GM12878 (cell line): ENCODE measurements around the gene PGBD5.

Experiments
- ATF3 ChIP-seq: IDR thresholded peaks from 2 replicates; pipeline ENCODE4 v1.6.1; 2011; ENCODE audit warnings: low read depth, mild to moderate bottlenecking, low read length, moderate library complexity, borderline replicate concordance; ENCODE audit errors: extremely low read depth
- HDAC2 ChIP-seq: fragments of 200-600 bp; sonication (generic); IDR thresholded peaks from 2 replicates; pipeline ENCODE4 v1.6.1; 2017
- HDGF ChIP-seq: fragments of 450-650 bp; IDR thresholded peaks from 2 replicates; pipeline ENCODE4 v1.6.1; 2016; ENCODE audit warnings: antibody characterized with exemption
- KDM1A ChIP-seq: fragments of 200-600 bp; sonication (generic); IDR thresholded peaks from 2 replicates; pipeline ENCODE4 v1.6.1; 2016; ENCODE audit warnings: borderline replicate concordance
- POLR2A ChIP-seq: IDR thresholded peaks from 2 replicates; pipeline ENCODE4 v1.6.1; 2011; ENCODE audit warnings: low read depth, mild to moderate bottlenecking, low read length
- POLR2AphosphoS5 ChIP-seq: IDR thresholded peaks from 2 replicates; pipeline ENCODE4 v1.6.1; 2011; ENCODE audit warnings: mild to moderate bottlenecking, low read length, inconsistent platforms
- RBBP5 ChIP-seq: fragments of 200-600 bp; sonication (generic); conservative IDR thresholded peaks from 2 replicates; pipeline ENCODE4 v1.6.1; 2016
- SUPT20H ChIP-seq: IDR thresholded peaks from 2 replicates; pipeline ENCODE4 v1.6.1; 2011; ENCODE audit warnings: low read depth, mild to moderate bottlenecking, low read length, moderate library complexity, borderline replicate concordance; ENCODE audit not compliant: control insufficient read depth
- TAF1 ChIP-seq: IDR thresholded peaks from 2 replicates; pipeline ENCODE4 v1.6.1; 2011; ENCODE audit warnings: mild to moderate bottlenecking, low read depth, low read length, borderline replicate concordance
- ZBTB4 ChIP-seq: fragments of 450-650 bp; formaldehyde crosslinking; IDR thresholded peaks from 2 replicates; pipeline ENCODE4 v1.4.0; 2022; ENCODE audit warnings: mild to moderate bottlenecking, moderate library complexity
- ZNF274 ChIP-seq: IDR thresholded peaks from one replicate; pipeline ENCODE4 v1.8.0; 2011; ENCODE audit not compliant: insufficient read length, insufficient read depth
- TF ChIP-seq, protein P1 (sequence below), 3 experiments: IDR thresholded peaks in 2 of 3; conservative IDR thresholded peaks in 1 of 3; 2 replicates each; pipeline ENCODE4 v1.5.1; 2011; ENCODE audit warnings: low read depth in 3 of 3, low read length in 3 of 3, mild to moderate bottlenecking in 3 of 3, control low read depth in 2 of 3, moderate library complexity in 2 of 3, inconsistent platforms in 1 of 3, mixed read lengths in 1 of 3; ENCODE audit not compliant: control insufficient read depth in 2 of 3, insufficient read depth in 1 of 3; ENCODE audit errors: extremely low read depth in 1 of 3
- TF ChIP-seq, protein P2 (sequence below): IDR thresholded peaks from 2 replicates; pipeline ENCODE4 v1.6.1; 2011; ENCODE audit warnings: low read depth, low read length, improper control_type of control experiment, borderline replicate concordance

DNA sequence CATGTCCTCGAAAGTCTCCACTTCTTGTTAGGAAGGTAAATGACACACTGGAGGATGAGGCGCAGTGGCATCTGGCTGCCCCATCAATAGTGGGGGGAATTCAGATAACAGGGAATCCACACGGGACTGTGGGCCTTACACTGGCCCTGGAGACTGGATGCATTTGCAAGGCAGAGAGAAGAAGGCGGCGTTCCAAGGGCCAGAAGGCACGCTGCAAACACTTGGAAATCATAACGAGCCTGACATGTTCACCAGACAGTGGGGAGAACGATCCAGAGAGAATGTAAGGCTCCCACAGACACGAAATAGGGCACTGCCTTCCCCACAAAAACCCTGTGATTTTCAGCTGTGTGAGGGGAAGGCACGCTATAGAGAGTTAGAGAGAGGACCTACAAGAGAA is 70.5 kb downstream of the PGBD5 start:
- TF ChIP-seq HDAC2 (no peak), POLR2AphosphoS5 (no peak), TAF1 (no peak), ZBTB4 (CRISPR knock-in tag) (no peak), SUPT20H (no peak), RBBP5 (no peak), ATF3 (no peak), ZNF274 (no peak), POLR2A (no peak), HDGF (no peak), KDM1A (no peak)
- TF ChIP-seq, protein P1, sequence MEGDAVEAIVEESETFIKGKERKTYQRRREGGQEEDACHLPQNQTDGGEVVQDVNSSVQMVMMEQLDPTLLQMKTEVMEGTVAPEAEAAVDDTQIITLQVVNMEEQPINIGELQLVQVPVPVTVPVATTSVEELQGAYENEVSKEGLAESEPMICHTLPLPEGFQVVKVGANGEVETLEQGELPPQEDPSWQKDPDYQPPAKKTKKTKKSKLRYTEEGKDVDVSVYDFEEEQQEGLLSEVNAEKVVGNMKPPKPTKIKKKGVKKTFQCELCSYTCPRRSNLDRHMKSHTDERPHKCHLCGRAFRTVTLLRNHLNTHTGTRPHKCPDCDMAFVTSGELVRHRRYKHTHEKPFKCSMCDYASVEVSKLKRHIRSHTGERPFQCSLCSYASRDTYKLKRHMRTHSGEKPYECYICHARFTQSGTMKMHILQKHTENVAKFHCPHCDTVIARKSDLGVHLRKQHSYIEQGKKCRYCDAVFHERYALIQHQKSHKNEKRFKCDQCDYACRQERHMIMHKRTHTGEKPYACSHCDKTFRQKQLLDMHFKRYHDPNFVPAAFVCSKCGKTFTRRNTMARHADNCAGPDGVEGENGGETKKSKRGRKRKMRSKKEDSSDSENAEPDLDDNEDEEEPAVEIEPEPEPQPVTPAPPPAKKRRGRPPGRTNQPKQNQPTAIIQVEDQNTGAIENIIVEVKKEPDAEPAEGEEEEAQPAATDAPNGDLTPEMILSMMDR (IDR thresholded peaks at IDR 0.05 in 2 of 3, conservative IDR thresholded peaks at IDR 0.05 in 1 of 3; ENCODE audit: control insufficient read depth in 2 of 3, extremely low read depth in 1 of 3, insufficient read depth in 1 of 3, low read depth in 3 of 3, low read length in 3 of 3) = no peak
- TF ChIP-seq, protein P2, sequence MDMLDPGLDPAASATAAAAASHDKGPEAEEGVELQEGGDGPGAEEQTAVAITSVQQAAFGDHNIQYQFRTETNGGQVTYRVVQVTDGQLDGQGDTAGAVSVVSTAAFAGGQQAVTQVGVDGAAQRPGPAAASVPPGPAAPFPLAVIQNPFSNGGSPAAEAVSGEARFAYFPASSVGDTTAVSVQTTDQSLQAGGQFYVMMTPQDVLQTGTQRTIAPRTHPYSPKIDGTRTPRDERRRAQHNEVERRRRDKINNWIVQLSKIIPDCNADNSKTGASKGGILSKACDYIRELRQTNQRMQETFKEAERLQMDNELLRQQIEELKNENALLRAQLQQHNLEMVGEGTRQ = no peak
